Right lobe of liver (tissue), 6 donors: Measurements from ENCODE around the gene METTL27. TPM values are rescaled to one million over a fixed set of nuclear protein-coding genes. Genes with fewer than 3 reads are reported as not detected.
"Not testable (repeated sequence)": the region's sequence is repeated elsewhere in the genome, so short reads cannot be mapped to it uniquely, and the experiment has no call there.

Experiments
- ATAC-seq, 4 donors: fragments of 200-7000 bp; cut with Tn5 transposase; one replicate each; pipeline ENCODE4 v1.9.1; 2020; ENCODE audit warnings: mild to moderate bottlenecking in 4 of 4, moderate library complexity in 4 of 4
- DNase-seq, 3 donors: peaks; one replicate each; pipeline ENCODE4 v3.0.0-alpha.2; 2020
- H3K27ac ChIP-seq, 3 donors: fragments of 200-600 bp; one replicate each; pipeline ENCODE4 v1.8.0; 2022
- H3K27me3 ChIP-seq, 2 donors: fragments of 200-600 bp; one replicate each; pipeline ENCODE4 v1.8.0; 2022
- H3K36me3 ChIP-seq, 4 donors: fragments of 200-600 bp; sonication (generic) in 1 of 4; one replicate each; pipeline versions ENCODE4 v1.5.1 to v1.8.0; 2017 to 2022; ENCODE audit warnings: control low read depth in 1 of 4
- H3K4me1 ChIP-seq, 4 donors: fragments of 200-600 bp; sonication (generic) in 1 of 4; one replicate each; pipeline versions ENCODE4 v1.5.1 to v1.8.0; 2017 to 2022; ENCODE audit warnings: control low read depth in 1 of 4
- H3K4me3 ChIP-seq, 3 donors: fragments of 200-600 bp; one replicate each; pipeline ENCODE4 v1.8.0; 2022
- H3K9me3 ChIP-seq, 4 donors: fragments of 200-600 bp; sonication (generic) in 1 of 4; one replicate each; pipeline versions ENCODE4 v1.5.1 to v1.8.0; 2017 to 2022; ENCODE audit warnings: control low read depth in 1 of 4
- POLR2A ChIP-seq: fragments of 450-650 bp; IDR thresholded peaks from one replicate; pipeline ENCODE4 v1.6.1; 2017; ENCODE audit warnings: antibody characterized with exemption, mild to moderate bottlenecking
- WGBS: methylation state at CpG from one replicate; pipeline ENCODE4 v1.1.6; 2018; ENCODE audit warnings: low coverage, low lambda C conversion rate; ENCODE audit not compliant: insufficient coverage; ENCODE audit errors: missing lambda C conversion rate; 5-methylcytosine and 5-hydroxymethylcytosine counted together
- intact Hi-C, 2 donors: fragments of 100-400 bp; cut with DNase I; formaldehyde crosslinking; loops; one replicate each; pipeline versions ENCODE4 v1.11.2 to v1.14.1; 2022
- total RNA-seq, 6 experiments: library from RNA; depleted of rRNA in 2 of 6; stranded (reverse); fragments of >200 nt in 2 of 6; fragmentation: NEBNext Ultra II Directional in 3 of 6; extraction: Animal tissue kit (Norgen Biotek cat#: 25700) in 3 of 6; gene quantifications; one replicate each; pipeline versions ENCODE4 v1.1.0 to v1.2.4, GENCODE V29; 2016 to 2023
- TF ChIP-seq, protein P1 (sequence below), 4 donors: fragments of 200-600 bp in 3 of 4; fragments of 450-650 bp in 1 of 4; IDR thresholded peaks; one replicate each; pipeline versions ENCODE4 v1.5.1 to v1.8.0; 2016 to 2022; ENCODE audit warnings: antibody characterized with exemption in 4 of 4, mild to moderate bottlenecking in 2 of 4
- donor health status: DM: no; HTN: yes; CAD: no.
- donor health status: DM: no; HTN: no; CAD: no.
- donor health status: DM: no; HTN: no; CAD: no.
- donor health status: DM: no; HTN: yes; CAD: no.
- donor health status: DM: no; HTN: yes; CAD: no.

Gene METTL27
- total RNA-seq, 6 experiments from 2014 or later = 0.49 to 1.4 (median 1.0) TPM

DNA sequence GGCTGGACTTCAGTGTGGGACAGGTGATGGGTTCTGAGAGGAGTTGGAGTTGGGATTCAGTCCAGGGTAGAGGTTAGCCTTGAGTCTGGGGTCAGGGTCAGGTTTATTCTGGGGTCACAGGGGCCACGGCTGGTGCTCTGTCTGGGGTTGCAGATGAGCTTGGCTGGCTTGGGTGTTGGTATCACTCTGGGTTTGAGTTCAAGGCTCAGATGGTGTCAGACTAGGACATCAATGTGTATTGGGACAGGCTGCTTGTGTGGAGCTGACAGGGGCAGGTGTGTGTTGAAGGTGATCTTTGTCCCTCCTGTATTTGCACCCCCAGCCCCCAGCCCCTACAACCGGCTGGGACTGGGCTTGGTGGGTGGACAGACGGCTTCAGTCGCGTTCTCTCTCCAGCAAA lies 45.4 kb upstream of the METTL27 start:
- ATAC-seq = peak in 1 of 4 donors; percentile 15
- Histone ChIP-seq H3K27ac (no peak overlapping the region), H3K9me3 (no peaks in the 10 kb centered on the region), H3K27me3 (no peaks in the 10 kb centered on the region), H3K36me3 (no peaks in the 10 kb centered on the region), H3K4me3 (no peak overlapping the region), H3K4me1 (no peaks in the 10 kb centered on the region)
- intact Hi-C loops = no loop called here
- TF ChIP-seq, protein P1, sequence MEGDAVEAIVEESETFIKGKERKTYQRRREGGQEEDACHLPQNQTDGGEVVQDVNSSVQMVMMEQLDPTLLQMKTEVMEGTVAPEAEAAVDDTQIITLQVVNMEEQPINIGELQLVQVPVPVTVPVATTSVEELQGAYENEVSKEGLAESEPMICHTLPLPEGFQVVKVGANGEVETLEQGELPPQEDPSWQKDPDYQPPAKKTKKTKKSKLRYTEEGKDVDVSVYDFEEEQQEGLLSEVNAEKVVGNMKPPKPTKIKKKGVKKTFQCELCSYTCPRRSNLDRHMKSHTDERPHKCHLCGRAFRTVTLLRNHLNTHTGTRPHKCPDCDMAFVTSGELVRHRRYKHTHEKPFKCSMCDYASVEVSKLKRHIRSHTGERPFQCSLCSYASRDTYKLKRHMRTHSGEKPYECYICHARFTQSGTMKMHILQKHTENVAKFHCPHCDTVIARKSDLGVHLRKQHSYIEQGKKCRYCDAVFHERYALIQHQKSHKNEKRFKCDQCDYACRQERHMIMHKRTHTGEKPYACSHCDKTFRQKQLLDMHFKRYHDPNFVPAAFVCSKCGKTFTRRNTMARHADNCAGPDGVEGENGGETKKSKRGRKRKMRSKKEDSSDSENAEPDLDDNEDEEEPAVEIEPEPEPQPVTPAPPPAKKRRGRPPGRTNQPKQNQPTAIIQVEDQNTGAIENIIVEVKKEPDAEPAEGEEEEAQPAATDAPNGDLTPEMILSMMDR (IDR thresholded peaks at IDR 0.05) = no peak
- TF ChIP-seq POLR2A = no peak
- DNase-seq = no peak
- WGBS = 33% methylated on average over 1 of the region's 5 CpGs

GRCh38 chr7:73885975-73886798 lies 43.9 kb upstream of the METTL27 start:
- ATAC-seq (peak; percentile 19 to 57 (median 46)), DNase-seq (peak in 1 of 3 donors; percentile 41)
- TF ChIP-seq, protein P1 (IDR thresholded peaks at IDR 0.05) = no peak
- no peak for TF ChIP-seq POLR2A
- no peaks in the 10 kb centered on the region for H3K9me3 ChIP-seq
- H3K27me3 ChIP-seq = no peaks in the 10 kb centered on the region
- no peaks in the 10 kb centered on the region for H3K36me3 ChIP-seq
- H3K4me1 ChIP-seq = peaks cover 0 to 3% (median under 1%) of the 10 kb centered on the region in 4 donors
- no peak overlapping the region for H3K4me3 ChIP-seq
- intact Hi-C loops = no loop called here
- peak overlapping the region in 1 of 3 donors; percentile 2 for H3K27ac ChIP-seq
- WGBS = 41% methylated on average over 4 of the region's 25 CpGs

DNA sequence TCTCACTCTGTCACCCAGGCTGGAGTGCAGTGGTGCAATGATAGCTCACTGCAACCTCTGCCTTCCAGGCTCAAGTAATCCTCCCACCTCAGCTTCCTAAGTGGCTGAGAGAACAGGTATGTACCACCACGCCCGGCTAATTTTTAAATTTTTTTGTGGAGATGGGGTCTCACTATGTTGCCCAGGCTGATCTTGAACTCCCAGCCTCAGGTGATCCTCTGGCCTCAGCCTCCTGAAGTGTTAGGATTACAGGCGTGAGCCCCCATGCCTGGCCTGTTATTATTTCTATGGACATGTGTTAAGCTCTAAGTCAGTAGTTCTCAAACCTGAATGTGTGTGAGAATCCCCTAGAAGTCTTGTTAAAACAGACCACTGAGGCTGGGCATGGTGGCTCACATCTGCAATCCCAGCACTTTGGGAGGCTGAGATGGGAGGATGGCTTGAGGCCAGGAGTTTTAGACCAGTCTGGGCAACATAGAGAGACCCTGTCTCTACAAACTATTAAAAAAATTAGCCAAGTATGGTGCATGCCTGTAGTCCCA lies 43.2 kb upstream of the METTL27 start:
- intact Hi-C loops = no loop called here

DNA sequence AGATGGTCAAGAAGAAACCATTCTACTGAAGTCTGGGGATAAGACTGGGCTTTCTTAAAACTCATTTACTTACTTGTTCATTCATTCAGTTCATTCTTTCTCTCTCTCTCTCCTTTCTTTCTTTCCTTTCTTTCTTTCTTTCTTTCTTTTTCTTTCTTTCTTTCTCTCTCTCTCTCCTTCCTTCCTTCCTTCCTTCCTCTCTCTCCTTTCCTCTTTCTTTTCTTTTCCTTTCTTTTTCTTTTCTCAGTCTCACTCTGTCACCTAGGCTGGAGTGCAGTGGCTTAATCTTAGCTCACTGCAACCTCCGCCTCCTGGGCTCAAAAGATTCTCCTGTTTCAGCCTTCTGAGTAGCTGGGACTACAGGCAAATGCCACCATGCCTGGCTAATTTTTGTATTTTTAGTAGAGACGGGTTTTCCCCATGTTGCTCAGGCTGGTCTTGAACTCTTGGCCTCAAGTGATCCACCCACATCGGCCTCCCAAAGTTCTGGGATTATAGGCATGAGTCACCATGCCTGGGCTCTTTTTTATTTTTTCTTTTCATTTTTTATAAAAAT lies 42.6 kb upstream of the METTL27 start:
- H3K27ac ChIP-seq, intact Hi-C loops, ATAC-seq, H3K4me3 ChIP-seq, H3K9me3 ChIP-seq, H3K27me3 ChIP-seq, H3K36me3 ChIP-seq, DNase-seq: not testable (repeated sequence)
- WGBS = 89% methylated on average over 3 of the region's 3 CpGs
- H3K4me1 ChIP-seq = peaks cover 0 to 15% (median 7%) of the 10 kb centered on the region in 4 donors

More for the DNA sequence above, 43.2 kb upstream of the METTL27 start:
- H3K9me3 ChIP-seq = no peaks in the 10 kb centered on the region
- H3K36me3 ChIP-seq = no peaks in the 10 kb centered on the region
- H3K27ac ChIP-seq = no peak overlapping the region
- whole genome bisulfite sequencing = 100% methylated on average over 2 of the region's 3 CpGs
- TF ChIP-seq POLR2A = no peak
- TF ChIP-seq, protein P1 (IDR thresholded peaks at IDR 0.05) = no peak
- no peak overlapping the region for H3K4me3 ChIP-seq
- peaks cover 0 to 10% (median 4%) of the 10 kb centered on the region in 4 donors for H3K4me1 ChIP-seq
- ATAC-seq (no peak), DNase-seq (no peak)
- no peaks in the 10 kb centered on the region for H3K27me3 ChIP-seq

DNA sequence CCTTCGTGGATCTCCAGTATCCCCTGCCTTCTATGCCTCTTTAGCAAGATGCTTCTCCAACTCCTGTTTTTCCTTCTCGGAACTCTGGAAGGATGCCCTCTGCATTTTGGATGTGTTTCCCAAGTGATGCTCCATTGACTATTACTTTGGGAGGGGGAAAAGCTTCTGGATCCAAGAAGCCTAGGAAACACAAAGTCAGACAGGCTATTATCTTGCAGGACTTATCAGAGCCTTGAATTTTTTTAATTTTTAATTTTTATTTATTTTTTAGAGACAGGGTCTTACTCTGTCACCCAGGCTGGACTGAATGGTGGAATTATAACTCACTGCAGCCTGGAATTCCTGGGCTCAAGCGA lies 39.7 kb upstream of the METTL27 start:
- Histone ChIP-seq H3K27ac (no peak overlapping the region), H3K4me1 (peaks cover 0 to 22% (median 10%) of the 10 kb centered on the region in 4 donors)

More for the DNA sequence above, 39.7 kb upstream of the METTL27 start:
- WGBS = 87% methylated on average over 3 of the region's 3 CpGs
- intact Hi-C loops = no loop called here
- Histone ChIP-seq H3K9me3 (no peaks in the 10 kb centered on the region), H3K4me3 (no peak overlapping the region), H3K27me3 (no peaks in the 10 kb centered on the region), H3K36me3 (no peaks in the 10 kb centered on the region)
- no peak for DNase-seq
- ATAC-seq = no peak
- no peak for TF ChIP-seq POLR2A
- TF ChIP-seq, protein P1 (IDR thresholded peaks at IDR 0.05) = no peak
